OCI-LY7 (cell line): Measurements from ENCODE around the gene SRPRB. TPM values are rescaled to one million over a fixed set of nuclear protein-coding genes. Genes with fewer than 3 reads are reported as not detected.

Experiments
- BruUV-seq: library from RNA; stranded (reverse); fragments of 400-500 nt; replicated peaks from 2 replicates; lab custom pipeline; 2021; lab: Mats Ljungman, UMichigan
- CTCF ChIA-PET: fragments of 300-600 bp; sonication (Branson Sonifier 250); formaldehyde crosslinking; loops from one replicate; lab custom pipeline; 2022; ENCODE audit warnings: antibody characterized with exemption; ENCODE audit not compliant: unreplicated experiment; lab: Charles Lee
- POLR2A ChIA-PET: fragments of 300-600 bp; sonication (Branson Sonifier 250); formaldehyde crosslinking; loops from one replicate; lab custom pipeline; 2022; ENCODE audit warnings: antibody characterized with exemption; lab: Charles Lee
- DNase-seq: peaks from one replicate; pipeline ENCODE4 v3.0.0-alpha.2; 2015; ENCODE audit warnings: low spot score
- H2AFZ ChIP-seq: fragments of 200-600 bp; sonication (generic), shearing (Covaris generic); 2 replicates; pipeline ENCODE4 v1.6.1; 2014; ENCODE audit warnings: mild to moderate bottlenecking, antibody characterized with exemption, low read length, moderate library complexity
- H3K27ac ChIP-seq: fragments of 200-600 bp; sonication (generic); 2 replicates; pipeline ENCODE4 v1.5.1; 2014; ENCODE audit warnings: mixed run types, low read depth, mild to moderate bottlenecking, moderate library complexity, low read length, inconsistent platforms; ENCODE audit not compliant: poor library complexity, severe bottlenecking
- H3K36me3 ChIP-seq: fragments of 200-600 bp; sonication (generic); 2 replicates; pipeline ENCODE4 v1.6.1; 2014; ENCODE audit warnings: mild to moderate bottlenecking, antibody characterized with exemption, low read length, moderate library complexity, mixed read lengths; ENCODE audit not compliant: insufficient read depth
- H3K4me1 ChIP-seq: fragments of 200-600 bp; sonication (generic); 2 replicates; pipeline ENCODE4 v1.5.1; 2014; ENCODE audit warnings: mild to moderate bottlenecking, low read length; ENCODE audit not compliant: insufficient read depth, poor library complexity, severe bottlenecking
- H3K4me2 ChIP-seq: fragments of 200-600 bp; sonication (generic); 2 replicates; pipeline ENCODE4 v1.6.1; 2014; ENCODE audit warnings: mild to moderate bottlenecking, low read length
- H3K4me3 ChIP-seq: fragments of 200-600 bp; sonication (generic); 2 replicates; pipeline ENCODE4 v1.5.1; 2014; ENCODE audit warnings: mild to moderate bottlenecking, low read depth, low read length; ENCODE audit not compliant: poor library complexity, severe bottlenecking
- H3K79me2 ChIP-seq: fragments of 200-600 bp; sonication (generic); 2 replicates; pipeline ENCODE4 v1.6.1; 2016; ENCODE audit warnings: low read depth, mild to moderate bottlenecking, low read length, moderate library complexity, mixed read lengths; ENCODE audit not compliant: insufficient read depth
- H3K9me2 ChIP-seq: fragments of 200-600 bp; sonication (generic); 2 replicates; pipeline ENCODE4 v1.6.1; 2016; ENCODE audit warnings: mild to moderate bottlenecking, low read length, mixed read lengths; ENCODE audit not compliant: insufficient read depth
- H3K9me3 ChIP-seq: fragments of 200-600 bp; sonication (generic); 2 replicates; pipeline ENCODE4 v1.6.1; 2014; ENCODE audit warnings: mild to moderate bottlenecking, mixed run types, low read length, mixed read lengths
- H4K20me1 ChIP-seq: fragments of 200-600 bp; sonication (generic); 2 replicates; pipeline ENCODE4 v1.6.1; 2014; ENCODE audit warnings: mild to moderate bottlenecking, antibody characterized with exemption, low read length, moderate library complexity, mixed read lengths; ENCODE audit not compliant: insufficient read depth
- CTCF ChIP-seq: fragments of 200-600 bp; sonication (generic); conservative IDR thresholded peaks from 2 replicates; pipeline ENCODE4 v1.5.1; 2014; ENCODE audit warnings: mild to moderate bottlenecking, antibody characterized with exemption, low read length, moderate library complexity, mixed read lengths
- EZH2phosphoT487 ChIP-seq: fragments of 200-600 bp; sonication (generic); IDR thresholded peaks from 2 replicates; pipeline ENCODE4 v1.6.1; 2018; ENCODE audit warnings: low read depth, borderline replicate concordance, mild to moderate bottlenecking, mixed run types, antibody characterized with exemption, low read length, moderate library complexity, mixed read lengths
- intact Hi-C: fragments of 100-400 bp; cut with micrococcal nuclease; formaldehyde crosslinking; loops from one replicate; pipeline ENCODE4 v1.10.0; 2022; ENCODE audit not compliant: unreplicated experiment
- total RNA-seq, 2 experiments: library from RNA; depleted of rRNA in 1 of 2; stranded (reverse); fragments of >200 nt in 1 of 2; shearing (Covaris generic) in 1 of 2; gene quantifications; 2 replicates each; pipeline ENCODE4 v1.2.3, GENCODE V29; 2014 to 2022

SRPRB gene
- total RNA-seq, 2 experiments from 2014 or later: 39.4 to 54.1 TPM

- Histone ChIP-seq H4K20me1 (no peaks in the 10 kb centered on the region), H3K79me2 (no peaks in the 10 kb centered on the region), H3K9me2 (no peaks in the 10 kb centered on the region), H3K27ac (no peak overlapping the region), H3K4me3 (no peak overlapping the region), H3K4me2 (no peak overlapping the region), H3K4me1 (no peaks in the 10 kb centered on the region), H3K36me3 (no peaks in the 10 kb centered on the region), H2AFZ (no peak overlapping the region), H3K9me3 (no peaks in the 10 kb centered on the region)
- no TSS peak for BruUV-seq
- no peak for DNase-seq
- TF ChIP-seq CTCF (no peak), EZH2phosphoT487 (no peak)
- ChIA-PET CTCF (no interaction called here), POLR2A (no interaction called here)
- intact Hi-C loops: no loop called here
Observed at GRCh38 chr3:133843634-133844033, 38.0 kb downstream of the SRPRB start.

GRCh38 chr3:133845127-133845526, 39.5 kb downstream of the SRPRB start:
- Histone ChIP-seq H3K4me1 (no peaks in the 10 kb centered on the region), H3K4me2 (no peak overlapping the region), H2AFZ (no peak overlapping the region), H4K20me1 (no peaks in the 10 kb centered on the region), H3K36me3 (no peaks in the 10 kb centered on the region), H3K79me2 (no peaks in the 10 kb centered on the region), H3K9me2 (no peaks in the 10 kb centered on the region), H3K4me3 (no peak overlapping the region), H3K9me3 (no peaks in the 10 kb centered on the region), H3K27ac (no peak overlapping the region)
- BruUV-seq: no TSS peak
- DNase-seq: no peak
- TF ChIP-seq CTCF (no peak), EZH2phosphoT487 (no peak)
- CTCF ChIA-PET: no interaction called here
- intact Hi-C loops: no loop called here
- POLR2A ChIA-PET: no interaction called here

- Histone ChIP-seq H3K9me3 (no peaks in the 10 kb centered on the region), H3K4me3 (no peak overlapping the region), H4K20me1 (no peaks in the 10 kb centered on the region), H3K9me2 (no peaks in the 10 kb centered on the region), H3K4me1 (no peaks in the 10 kb centered on the region), H2AFZ (no peak overlapping the region), H3K27ac (no peak overlapping the region), H3K36me3 (no peaks in the 10 kb centered on the region), H3K4me2 (no peak overlapping the region), H3K79me2 (no peaks in the 10 kb centered on the region)
- intact Hi-C loops: no loop called here
- ChIA-PET CTCF (no interaction called here), POLR2A (no interaction called here)
- BruUV-seq: no TSS peak
- no peak for DNase-seq
- no peak for TF ChIP-seq EZH2phosphoT487
- TF ChIP-seq CTCF: no peak
Observed at GRCh38 chr3:133849346-133849745, 43.7 kb downstream of the SRPRB start.
